Ishikawa (cell line): Measurements from ENCODE around the gene DRC7.

Experiments
- CEBPB ChIP-seq: IDR thresholded peaks from 2 replicates; pipeline ENCODE4 v1.6.1; 2012
- CREB1 ChIP-seq: IDR thresholded peaks from 2 replicates; pipeline ENCODE4 v1.6.1; 2012; ENCODE audit warnings: low read depth
- EGR1 ChIP-seq: IDR thresholded peaks from 2 replicates; pipeline ENCODE4 v1.6.1; 2012
- EP300 ChIP-seq: IDR thresholded peaks from 2 replicates; pipeline ENCODE4 v1.6.1; 2012; ENCODE audit warnings: borderline replicate concordance
- FOXM1 ChIP-seq: IDR thresholded peaks from 2 replicates; pipeline ENCODE4 v1.6.1; 2012; ENCODE audit warnings: low read depth, borderline replicate concordance
- NFIC ChIP-seq: IDR thresholded peaks from 2 replicates; pipeline ENCODE4 v1.6.1; 2012
- RAD21 ChIP-seq: IDR thresholded peaks from 2 replicates; pipeline ENCODE4 v1.6.1; 2012; ENCODE audit warnings: low read depth
- TAF1 ChIP-seq: IDR thresholded peaks from 2 replicates; pipeline ENCODE4 v1.6.1; 2012; ENCODE audit warnings: low read depth, mild to moderate bottlenecking
- TCF12 ChIP-seq: IDR thresholded peaks from 2 replicates; pipeline ENCODE4 v1.6.1; 2012; ENCODE audit warnings: low read depth
- TEAD4 ChIP-seq: IDR thresholded peaks from 2 replicates; pipeline ENCODE4 v1.6.1; 2012
- USF1 ChIP-seq: IDR thresholded peaks from 2 replicates; pipeline ENCODE4 v1.6.1; 2012
- YY1 ChIP-seq: IDR thresholded peaks from 2 replicates; pipeline ENCODE4 v1.6.1; 2012; ENCODE audit warnings: low read depth
- ZBTB7A ChIP-seq: IDR thresholded peaks from 2 replicates; pipeline ENCODE4 v1.6.1; 2012; ENCODE audit warnings: low read depth
- TF ChIP-seq, protein P1 (sequence below): IDR thresholded peaks from 2 replicates; pipeline ENCODE4 v1.6.1; 2012; ENCODE audit warnings: low read depth, mild to moderate bottlenecking
- TF ChIP-seq, protein P2 (sequence below): IDR thresholded peaks from 2 replicates; pipeline ENCODE4 v1.6.1; 2012

DRC7 gene

DNA sequence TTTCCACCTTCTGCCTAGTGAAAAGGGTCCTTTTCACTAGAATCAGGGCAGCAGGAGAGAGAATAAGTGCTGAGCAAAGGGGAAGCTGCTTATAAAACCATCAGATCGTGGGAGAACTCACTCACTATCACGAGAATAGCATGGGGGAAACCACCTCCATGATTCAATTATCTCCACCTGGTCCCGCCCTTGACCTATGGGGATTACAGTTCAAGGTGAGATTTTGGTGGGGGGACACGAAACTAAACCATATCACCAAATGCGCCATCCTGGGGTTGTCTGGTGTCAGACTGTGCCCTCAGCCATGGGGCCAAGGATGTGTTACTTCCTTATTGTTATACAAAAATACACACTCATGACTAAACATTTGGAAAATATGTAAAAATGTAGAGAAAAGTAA, 30.5 kb downstream of the DRC7 start:
- no peak for TF ChIP-seq CEBPB
- TF ChIP-seq RAD21 = no peak
- no peak for TF ChIP-seq EP300
- no peak for TF ChIP-seq ZBTB7A
- TF ChIP-seq EGR1 = no peak

DNA sequence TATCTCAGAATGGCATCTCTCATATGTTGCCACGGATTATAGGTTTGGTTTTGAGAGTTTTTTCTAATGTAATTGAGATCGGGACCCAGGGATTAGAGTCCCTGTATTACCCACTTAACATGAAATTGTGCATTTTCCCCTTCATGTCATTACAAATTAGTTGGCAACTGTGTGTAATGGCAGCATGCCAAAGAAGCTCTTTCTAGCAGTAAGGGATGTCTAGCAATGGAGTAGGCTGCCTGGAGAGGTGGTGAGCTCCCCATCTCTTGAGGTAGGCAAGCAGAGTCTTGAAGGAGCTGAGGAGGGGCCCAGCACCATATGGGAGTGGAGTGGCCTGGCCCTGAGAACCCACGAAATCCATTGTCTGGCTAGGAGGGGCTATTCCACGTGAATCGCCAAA, 30.9 kb downstream of the DRC7 start:
- TF ChIP-seq TAF1 = no peak
- no peak for TF ChIP-seq TEAD4
- no peak for TF ChIP-seq EP300
- TF ChIP-seq, protein P1, sequence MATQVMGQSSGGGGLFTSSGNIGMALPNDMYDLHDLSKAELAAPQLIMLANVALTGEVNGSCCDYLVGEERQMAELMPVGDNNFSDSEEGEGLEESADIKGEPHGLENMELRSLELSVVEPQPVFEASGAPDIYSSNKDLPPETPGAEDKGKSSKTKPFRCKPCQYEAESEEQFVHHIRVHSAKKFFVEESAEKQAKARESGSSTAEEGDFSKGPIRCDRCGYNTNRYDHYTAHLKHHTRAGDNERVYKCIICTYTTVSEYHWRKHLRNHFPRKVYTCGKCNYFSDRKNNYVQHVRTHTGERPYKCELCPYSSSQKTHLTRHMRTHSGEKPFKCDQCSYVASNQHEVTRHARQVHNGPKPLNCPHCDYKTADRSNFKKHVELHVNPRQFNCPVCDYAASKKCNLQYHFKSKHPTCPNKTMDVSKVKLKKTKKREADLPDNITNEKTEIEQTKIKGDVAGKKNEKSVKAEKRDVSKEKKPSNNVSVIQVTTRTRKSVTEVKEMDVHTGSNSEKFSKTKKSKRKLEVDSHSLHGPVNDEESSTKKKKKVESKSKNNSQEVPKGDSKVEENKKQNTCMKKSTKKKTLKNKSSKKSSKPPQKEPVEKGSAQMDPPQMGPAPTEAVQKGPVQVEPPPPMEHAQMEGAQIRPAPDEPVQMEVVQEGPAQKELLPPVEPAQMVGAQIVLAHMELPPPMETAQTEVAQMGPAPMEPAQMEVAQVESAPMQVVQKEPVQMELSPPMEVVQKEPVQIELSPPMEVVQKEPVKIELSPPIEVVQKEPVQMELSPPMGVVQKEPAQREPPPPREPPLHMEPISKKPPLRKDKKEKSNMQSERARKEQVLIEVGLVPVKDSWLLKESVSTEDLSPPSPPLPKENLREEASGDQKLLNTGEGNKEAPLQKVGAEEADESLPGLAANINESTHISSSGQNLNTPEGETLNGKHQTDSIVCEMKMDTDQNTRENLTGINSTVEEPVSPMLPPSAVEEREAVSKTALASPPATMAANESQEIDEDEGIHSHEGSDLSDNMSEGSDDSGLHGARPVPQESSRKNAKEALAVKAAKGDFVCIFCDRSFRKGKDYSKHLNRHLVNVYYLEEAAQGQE = no peak
- TF ChIP-seq ZBTB7A = no peak
- no peak for TF ChIP-seq FOXM1
- TF ChIP-seq CEBPB = no peak
- TF ChIP-seq, protein P2, sequence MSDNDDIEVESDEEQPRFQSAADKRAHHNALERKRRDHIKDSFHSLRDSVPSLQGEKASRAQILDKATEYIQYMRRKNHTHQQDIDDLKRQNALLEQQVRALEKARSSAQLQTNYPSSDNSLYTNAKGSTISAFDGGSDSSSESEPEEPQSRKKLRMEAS = no peak
- no peak for TF ChIP-seq RAD21
- no peak for TF ChIP-seq TCF12
- TF ChIP-seq YY1 = no peak
- no peak for TF ChIP-seq NFIC

GRCh38 chr16:57725976-57726375, 31.4 kb downstream of the DRC7 start:
- TF ChIP-seq USF1 = no peak

DNA sequence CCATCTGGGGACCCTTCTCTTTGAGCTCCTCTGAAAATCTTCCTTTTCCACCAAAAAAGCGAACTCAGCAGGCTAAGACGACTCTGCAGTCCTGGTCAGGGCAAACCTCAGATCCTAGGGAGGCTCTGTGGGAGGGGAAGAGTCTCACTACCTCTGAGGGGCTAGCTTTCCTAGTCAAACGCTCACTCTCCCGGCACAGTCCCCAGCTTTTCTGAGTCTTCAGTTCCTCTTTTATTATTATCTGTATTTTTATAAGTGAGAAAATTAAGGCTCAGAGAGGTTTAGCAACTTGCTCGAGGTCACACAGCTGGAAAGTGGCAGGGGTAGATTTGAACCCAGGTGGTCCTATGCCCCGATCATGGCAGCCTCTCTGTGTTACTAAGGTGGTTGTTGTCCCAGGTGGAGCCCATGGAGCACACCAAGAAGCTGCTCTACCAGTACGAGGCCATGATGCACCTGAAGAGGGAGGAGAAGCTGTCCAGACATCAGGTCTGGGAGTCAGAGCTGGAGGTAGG, 31.9 kb downstream of the DRC7 start:
- TF ChIP-seq, protein P1 = no peak
- no peak for TF ChIP-seq USF1
- no peak for TF ChIP-seq ZBTB7A
- TF ChIP-seq TEAD4 = no peak
- TF ChIP-seq EP300 = no peak
- TF ChIP-seq, protein P2 = no peak

- TF ChIP-seq TCF12 (no peak), ZBTB7A (no peak), TAF1 (no peak), TEAD4 (no peak), USF1 (no peak), NFIC (no peak), CEBPB (no peak), CREB1 (no peak), RAD21 (no peak), EGR1 (no peak), YY1 (no peak), EP300 (no peak), FOXM1 (no peak)
- TF ChIP-seq, protein P1 = no peak
- TF ChIP-seq, protein P2 = no peak
Observed at GRCh38 chr16:57727610-57728009, 33.0 kb downstream of the DRC7 start.
